ENCODE results near the gene PBX1.

PBX1 gene

DNA sequence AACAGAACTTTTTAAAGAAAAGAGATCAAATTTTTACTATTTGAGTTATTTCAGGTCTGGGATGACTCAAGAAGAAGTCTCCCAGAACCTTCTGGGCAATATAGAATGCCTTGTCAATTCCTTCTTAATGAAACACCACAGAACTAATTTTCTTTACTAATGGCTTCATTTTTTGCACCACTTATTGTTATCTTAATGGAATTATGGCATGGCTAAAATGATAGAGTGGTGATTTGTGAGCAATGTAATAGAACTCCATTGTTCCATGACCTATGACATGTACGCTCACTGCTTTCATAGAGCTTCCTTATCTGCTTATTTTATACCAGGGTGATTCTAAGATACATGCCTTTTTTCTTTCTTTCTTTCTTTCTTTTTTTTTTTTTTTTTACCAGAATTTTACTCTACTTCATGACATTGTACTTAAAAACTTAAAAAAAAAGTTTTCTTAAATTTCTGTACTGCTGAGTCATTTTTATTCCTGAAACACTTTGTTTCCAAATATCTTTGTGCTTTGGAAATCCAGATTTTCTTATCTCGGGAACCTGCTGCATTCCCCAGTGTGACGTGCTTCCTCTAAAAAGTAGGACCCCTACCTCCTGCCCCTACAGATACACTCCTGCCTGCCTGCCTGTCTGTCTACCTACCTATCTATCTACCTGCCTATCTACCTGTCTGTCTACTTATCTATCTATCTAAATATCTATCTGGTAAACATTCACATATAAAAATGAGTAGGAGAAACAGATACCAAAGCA lies 284.9 kb downstream of the PBX1 start:
- DNase-seq = no peak

DNA sequence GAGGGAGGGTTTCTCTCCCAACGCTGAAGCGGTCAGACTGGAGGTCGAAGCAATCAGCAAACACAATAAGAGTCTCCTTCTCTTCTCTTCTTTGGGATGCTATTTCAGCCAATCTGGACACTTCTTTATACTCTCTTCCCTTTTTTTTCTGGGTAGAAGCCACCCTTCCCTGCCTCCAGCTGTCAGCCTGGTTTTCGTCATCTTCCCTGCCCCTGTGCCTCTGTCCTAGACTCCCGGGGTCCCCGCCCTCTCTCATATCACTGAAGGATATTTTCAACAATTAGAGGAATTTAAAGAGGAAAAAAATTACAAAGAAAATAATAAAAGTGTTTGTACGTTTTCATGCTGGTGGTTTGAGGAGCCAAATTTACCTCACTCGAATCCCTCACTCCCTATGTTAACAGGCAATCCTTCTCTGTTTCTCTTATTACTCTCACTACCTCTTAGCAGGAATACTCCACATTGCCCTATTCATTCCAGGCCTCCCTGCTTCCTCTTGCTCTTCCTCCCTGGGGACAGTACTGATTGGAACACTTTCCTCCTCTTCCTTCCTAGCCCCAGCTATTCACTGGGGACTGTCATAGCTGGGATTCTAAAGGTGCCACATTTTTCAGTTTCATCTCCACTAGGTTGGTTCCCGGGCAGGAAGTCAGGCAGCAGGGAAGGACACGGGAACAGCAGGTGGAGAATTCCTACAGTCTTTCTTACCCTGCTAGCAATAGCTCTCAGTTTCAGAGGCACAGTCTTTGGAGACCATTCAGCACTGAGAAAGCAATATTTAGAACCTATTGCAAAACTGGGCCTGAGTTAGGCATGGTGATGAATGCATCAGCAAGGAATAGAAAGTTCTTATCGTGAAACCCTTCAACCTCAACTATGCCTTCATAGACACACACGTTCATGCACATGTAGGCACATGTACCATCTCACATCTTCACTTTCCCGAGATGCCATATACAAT lies 288.0 kb downstream of the PBX1 start:
- no peak for DNase-seq

DNA sequence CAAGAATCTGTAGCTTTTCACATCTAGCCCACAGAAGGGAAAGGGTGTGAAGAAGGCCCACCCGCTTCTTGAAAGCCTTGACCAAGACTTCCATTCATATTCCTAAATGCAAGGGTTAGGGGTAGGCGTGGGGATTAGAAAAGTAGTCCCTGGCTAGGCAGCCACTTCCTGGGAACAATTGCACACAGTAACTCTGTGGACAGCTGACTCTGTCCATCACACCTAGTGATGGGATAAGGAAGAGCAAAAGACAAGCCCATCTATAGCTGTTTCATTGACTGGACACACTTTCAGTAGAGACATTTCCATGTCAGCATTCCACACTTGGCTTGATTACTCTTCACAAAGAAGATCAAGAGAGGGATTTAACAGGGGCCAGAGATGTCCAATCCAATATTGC lies 294.2 kb downstream of the PBX1 start:
- no peak for DNase-seq

DNA sequence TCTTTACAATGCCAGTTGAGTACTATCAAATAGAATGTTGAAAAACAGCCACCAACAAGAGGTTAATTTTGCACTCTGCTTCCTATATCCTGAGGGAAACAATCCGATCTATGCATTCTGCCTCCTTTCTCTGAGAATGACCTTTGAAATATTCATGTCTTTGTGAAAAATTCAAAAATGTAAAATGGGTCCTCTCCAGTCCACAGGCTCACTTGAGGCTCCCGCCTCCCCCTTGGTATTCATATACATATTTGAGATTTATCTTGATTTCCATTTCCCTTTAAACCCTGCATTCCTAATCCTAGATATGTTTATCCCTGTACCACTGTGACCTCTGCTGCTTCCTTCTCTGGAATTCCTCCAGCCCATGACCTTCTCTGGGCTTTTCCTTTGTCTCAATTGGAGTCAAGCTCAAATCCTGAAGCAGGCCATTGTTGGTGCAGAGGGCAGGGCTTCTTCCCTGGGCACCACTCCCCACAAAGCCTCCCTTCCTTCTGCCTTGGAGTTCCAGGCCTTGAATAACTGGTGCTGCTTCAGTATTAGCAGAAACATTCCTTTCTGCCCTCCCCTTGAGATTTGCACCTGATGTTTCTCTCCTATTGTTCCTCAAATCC lies 296.8 kb downstream of the PBX1 start:
- DNase-seq = no peak

DNA sequence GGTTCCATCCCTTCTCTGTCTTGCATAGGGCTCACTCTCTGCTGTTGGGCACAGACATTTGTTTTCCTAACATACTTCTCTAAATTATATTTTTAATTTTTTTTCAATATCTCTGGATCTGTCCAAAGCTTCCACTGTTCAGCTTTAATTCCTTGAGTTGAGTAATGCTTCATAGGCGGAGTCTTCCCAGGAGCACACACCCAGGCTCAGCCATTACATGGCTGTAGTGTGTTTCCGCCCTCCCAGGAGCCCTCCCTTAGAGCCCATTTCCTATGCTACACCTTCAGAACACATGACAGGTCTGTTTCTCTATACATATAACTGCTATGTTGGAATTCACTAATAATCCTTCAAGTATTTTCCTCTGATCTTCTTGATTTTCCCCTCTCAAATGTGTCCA lies 297.4 kb downstream of the PBX1 start:
- DNase-seq = no peak

DNA sequence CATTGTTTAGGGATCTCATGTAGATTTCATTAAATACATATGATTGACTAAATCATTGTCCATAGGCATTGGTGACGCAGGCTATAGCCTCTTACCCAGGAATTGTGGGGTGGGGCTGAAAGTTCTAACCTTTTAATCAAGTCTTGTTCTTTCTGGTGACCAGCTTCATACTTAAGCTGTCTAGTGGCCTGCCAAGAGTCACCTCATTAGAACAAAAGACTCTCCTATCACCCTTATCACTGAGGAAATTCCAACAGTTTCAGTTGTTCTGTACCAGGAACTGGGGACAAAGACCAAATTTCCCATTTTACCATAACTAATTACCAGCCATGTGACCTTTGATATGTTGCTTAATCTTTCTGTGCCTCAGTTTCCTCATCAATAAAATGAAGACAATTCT lies 298.5 kb downstream of the PBX1 start:
- no peak for DNase-seq

DNA sequence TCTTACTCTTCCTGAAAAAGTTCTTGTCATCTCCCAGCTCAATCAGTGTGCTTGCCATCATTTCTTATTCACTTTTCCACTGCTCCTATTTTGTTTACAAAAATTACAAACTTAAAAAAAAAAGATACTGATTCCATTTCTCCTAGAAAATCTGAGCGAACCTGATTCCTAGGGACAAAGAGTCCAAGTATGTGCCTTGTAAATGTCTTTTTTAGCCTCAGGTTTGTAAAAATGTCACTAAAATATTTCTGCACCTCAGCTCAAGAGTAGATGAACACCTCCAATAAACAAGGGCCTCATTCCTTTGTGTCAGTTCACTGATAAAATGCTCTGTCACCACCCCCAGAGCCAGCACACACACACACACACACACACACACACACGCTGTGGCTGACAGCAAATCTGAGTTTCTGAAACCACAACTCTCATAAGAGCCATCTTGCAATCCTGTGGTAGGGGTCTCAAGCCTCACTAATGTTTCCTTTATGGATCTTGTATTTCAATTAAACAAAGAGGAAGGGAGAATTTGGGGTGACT lies 299.2 kb downstream of the PBX1 start:
- no peak for DNase-seq

DNA sequence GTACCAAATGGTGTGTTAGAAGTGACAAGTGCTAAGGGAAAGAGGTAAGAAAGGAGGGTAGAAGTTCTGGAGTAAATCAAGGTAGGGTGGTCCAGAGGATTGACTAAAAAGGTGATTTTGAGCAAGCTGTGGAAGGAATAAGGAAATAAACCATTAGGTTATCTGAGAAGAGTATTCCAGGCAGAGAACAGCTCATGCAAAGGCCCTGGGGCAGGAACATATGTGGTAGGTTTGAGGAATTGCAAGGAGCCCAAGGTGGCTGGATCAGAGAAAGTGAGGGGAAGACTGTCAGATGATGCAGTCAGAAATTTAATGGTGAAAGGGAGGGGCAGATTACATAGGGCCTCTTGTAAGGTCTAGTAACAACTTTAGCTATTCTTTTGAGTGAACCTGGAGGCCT lies 302.6 kb downstream of the PBX1 start:
- no peak for DNase-seq

DNA sequence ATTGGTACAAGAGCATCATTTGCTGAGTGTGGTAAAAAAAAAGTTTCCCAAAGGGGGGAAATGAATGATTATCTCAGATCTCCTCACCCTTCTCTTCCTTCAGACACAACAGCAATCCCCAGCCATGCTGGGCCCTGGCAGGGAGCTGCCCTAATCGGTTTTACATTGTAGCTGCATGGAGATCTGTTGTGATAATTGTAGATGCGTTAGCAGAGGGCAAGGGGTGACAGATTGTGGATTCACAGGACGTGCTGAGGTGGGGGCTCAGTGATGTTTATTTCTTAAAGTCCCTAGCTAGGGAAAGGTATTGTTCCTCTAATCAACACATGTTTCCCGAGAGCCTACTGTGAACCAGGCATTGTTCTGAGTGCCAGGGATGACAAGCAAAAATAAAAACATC lies 304.1 kb downstream of the PBX1 start:
- DNase-seq = no peak

DNA sequence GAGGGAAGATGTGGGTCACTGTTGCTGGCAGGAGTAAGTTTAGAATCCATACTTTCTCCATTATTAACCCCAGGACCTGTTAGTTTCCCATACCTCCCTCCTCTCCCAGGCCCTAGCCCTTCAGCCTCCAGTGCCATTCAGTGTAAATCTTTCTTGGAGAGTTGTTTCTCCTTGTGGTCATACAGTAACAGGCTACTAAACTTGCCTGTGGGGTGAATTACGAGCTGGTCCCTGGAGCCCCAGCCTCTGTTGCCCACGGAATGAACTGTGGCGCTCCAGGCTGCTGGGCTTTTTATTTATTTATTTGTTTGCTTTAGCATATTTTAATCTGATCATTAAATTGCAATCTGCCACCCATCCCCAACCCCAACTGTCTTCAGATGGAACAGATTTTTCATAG lies 305.2 kb downstream of the PBX1 start:
- DNase-seq = no peak

DNA sequence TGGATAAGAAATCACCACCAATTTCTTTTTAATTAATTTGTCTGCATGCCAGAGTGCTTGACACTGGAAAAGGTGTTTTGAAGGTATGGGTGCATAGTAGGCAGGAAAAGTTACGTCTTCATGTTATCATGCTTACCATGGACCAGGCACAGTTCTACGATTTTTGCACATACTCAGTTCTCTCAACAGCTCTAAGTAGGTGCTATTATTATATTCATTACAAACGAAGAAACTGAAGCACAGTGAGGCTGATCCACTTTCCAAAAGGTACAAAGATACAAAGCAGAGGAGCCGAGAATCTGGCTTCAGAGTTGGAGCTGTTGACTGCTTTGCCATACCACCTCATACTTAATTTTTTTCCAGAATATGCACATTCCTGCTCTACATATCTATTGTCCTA lies 306.4 kb downstream of the PBX1 start:
- DNase-seq = no peak

DNA sequence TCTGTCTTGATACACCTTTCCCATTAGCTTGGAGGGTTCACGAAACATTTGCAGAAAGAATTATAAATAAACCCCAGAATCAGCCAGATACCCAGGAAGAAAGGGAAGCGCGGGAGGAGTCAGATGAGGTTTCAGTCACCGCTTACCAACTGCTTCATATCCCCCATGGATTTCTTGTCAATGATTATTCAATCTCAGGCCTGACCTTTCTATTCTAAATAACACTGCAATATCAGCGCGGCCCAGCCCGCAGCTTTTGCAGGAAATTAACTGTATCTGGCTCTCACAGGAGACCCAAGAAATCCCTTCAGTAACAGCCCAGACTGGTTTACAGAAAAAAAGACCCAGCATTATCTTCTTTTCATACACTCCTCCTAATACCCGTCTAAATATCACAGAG lies 308.6 kb downstream of the PBX1 start:
- no peak for DNase-seq

DNA sequence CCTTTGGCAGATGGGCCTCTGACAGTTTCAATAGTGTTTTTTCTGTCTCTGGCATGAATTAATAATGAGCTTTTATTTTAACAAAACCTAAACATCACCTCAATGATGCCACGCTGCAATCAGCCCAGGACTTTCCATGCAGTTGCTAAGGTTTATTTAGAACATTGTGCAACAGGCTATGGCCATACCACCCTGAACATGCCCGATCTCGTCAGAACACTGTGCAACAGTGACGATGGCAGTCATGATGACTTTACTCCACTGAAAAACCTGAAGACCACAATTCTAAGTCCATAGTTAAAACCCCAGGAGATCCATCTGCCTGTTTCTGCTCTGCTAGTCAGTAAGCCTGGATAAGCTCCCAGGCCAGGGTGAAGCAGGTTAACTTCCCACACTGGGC lies 310.0 kb downstream of the PBX1 start:
- DNase-seq = no peak

DNA sequence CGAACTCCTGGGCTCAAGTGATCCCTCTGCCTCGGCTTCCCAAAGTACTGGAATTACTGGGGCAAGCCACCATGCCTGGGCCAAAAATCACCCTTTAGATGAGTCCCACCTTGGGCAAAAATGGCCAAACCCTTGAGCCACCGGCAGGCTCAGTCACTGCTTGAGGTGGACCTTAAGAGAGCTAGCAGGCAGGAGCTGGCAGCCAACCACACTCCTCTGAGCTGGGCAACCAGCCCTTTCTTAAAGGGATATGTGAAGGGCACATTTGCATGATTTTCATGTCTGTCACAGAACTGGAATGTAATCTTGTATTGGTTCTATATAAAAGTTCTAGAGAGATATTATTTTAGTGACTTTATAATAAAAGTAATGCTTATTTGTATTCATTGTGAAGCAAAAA lies 316.5 kb downstream of the PBX1 start:
- DNase-seq = no peak

DNA sequence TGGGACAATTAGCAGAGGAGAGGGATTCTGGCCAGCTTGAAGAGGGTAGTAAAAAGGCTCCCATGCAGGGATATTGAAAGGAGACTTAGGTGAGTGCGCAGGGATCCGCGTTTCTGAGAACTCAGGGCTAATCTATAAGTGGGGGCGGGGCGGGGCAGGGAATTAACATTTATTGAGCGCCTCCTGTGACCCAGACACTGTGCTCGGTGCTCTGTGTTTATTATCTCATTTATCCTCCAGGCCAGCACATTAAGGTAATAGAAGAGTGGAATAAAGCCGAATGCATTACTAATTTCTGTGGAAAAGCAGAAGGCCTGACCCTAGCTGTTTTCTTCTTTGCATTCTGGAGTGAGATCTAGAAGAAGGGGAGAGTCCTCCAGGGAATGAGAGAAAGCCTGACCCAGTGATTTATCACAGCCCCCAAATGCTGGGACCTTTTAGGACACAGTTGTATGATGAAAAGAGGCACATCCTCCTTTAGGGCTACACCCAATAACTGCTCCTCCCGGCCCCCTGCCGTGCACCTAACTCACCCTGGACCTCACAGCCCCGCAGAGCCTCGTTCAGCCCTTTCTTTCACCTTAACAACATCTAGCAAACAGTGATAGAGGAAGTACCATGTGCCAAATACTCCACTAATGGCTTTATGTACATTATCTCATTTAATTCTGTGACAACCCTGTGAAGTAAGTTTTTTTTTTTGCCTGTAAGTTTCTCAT lies 317.6 kb downstream of the PBX1 start:
- no peak for DNase-seq

DNA sequence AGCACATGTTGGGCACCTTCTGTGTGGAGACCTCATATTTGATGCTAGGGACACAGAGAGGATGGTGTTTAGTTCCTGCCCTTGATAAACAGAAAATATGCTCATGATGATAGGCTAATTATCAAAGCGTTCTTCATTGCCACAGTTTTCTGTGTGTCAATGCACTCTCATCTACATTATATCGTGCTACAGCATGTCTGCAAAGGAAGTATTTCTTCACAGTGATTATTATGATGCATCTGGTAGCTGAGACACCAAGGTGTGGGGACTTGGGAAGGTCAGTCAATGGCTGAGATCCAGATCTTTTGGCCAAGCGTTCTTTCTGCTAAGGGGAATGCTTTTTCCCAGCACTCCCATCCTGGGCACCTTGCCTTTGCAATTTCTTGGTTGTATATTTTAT lies 321.2 kb downstream of the PBX1 start:
- DNase-seq = no peak

DNA sequence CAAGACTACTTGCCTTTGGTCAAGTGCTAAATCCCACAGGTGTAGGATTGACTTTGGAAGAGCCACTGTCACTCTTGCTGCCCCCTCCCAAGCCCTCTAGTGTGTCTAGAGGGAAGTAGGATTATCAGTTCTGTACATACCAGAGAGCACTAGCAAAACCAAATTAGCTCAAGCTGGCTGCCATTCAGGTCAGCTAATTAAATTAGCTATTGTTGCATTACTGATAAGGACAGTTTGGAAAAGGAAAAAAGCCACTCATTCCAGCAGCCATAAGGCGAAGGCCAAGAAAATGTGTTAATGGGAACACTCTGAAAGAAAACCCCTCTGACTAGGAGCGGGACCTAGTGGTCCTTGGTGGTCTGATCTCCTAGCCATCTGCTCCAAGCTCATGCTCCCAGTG lies 321.7 kb downstream of the PBX1 start:
- DNase-seq = no peak

DNA sequence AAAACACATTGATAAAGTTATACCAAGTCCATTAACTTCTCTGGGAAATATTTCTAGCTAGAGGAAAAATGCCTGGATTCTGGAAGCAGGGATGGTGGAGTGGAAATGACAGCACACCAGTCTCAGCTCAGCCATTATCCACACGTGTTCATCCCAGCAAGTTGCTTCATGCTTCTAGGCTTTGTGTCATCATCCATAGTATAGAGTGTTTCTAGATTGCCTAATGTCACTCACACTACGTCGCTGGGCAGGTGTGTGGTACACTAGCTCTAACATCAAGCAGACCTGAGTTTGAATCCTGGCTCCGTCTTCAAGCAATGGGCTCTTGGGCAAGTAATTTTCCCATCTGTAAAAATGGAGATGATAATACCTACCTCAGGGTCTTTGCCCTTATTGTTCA lies 326.3 kb downstream of the PBX1 start:
- no peak for DNase-seq

DNA sequence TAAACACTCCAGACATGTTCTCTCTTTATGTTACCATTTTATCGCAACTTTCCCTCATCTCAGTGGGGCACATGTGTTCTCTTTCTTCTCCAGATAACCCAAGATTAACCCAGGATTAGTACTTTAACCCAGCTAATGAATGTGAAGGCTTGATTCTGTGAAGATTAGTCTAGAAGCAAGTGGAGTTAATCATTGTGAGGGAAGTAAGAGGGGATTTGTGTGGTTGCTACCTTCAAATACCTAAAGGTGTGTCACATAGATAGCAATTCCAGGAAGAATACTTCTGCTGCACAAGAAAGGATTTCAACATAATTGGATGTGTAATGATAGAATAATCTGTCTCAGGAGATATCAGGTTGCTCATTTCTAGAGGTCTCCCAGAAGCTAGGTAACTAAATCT lies 327.1 kb downstream of the PBX1 start:
- no peak for DNase-seq

DNA sequence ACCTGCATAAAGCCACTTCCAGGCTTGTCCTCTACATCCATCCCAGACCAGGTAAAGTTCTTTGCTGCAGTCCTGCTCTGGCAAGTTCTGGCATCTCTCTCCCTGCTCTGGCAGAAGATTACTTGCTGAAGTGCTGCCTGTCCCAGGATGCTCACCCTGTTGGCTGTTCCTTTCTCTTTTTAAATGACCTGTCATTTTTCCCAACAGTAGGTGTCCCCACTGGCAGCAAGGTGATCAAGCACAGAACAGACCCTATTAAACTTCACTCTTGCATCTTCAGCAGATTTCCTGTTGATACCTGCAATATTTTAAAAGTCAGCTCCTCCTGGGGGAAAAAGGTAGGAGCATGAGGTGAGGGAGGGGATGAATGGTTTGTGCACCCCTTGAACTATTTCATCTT lies 332.6 kb downstream of the PBX1 start:
- DNase-seq = no peak

DNA sequence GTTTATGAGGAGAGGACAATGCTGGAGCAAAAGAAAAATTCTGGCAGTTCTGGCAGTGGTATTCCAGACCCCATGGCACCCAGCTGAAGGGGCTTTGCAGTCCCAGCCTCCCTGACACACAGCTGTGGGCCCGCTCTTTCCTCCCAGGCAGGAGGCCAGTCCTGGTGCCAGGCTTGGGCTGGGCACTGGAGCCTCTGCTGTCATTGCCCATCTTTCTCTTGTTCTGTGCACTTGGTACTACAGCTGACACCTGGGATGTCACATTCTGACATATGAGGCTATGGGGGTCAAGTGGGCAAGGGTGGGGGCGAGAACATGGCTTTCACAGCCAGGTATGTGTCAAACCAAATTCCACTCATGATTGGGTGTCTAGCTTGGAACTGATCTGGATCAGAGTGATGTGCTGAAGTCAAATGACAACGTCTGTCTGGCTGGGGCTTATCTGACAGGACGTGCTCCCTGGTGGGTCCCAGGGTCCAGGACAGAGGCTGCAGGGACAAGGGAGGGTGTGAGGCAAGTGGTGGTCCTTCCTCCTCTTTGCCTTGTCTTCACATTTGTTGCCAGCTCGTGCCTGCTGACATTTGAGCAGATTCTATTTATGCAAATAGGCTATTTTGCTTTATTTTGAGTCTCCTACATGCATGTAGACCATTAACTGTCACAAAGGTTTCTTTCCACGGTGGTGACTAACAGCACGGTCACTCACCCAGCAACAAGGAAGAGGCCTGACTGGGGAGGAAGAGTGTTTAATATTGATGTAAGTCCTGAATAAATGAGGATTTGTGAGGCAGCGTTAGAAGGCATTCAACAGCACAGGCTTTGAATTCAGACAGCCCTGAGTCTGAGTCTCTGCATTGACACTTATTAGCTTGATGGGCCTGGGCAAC lies 336.3 kb downstream of the PBX1 start:
- no peak for DNase-seq

DNA sequence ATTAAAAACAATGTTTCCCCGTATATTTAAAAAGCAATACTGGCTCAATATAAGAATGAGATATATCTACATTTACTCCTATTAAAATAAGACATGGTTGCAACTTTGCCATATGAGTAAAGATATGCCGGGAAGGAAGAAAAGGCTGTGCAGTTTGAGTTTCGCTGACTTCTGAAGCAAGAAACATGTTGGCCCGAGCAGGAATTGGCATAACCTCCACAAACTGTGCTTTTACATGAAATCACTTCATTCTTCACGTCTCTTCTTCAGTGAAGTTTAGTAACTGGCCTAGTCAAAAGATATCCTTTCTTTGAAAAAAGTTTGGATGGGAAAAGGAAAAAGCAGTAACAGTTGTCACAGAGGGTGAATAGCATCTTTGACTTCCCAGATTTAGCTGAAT lies 342.0 kb downstream of the PBX1 start:
- DNase-seq = no peak
